Fibroblast of the conjunctiva (primary cell): ENCODE measurements around the gene BLNK.
"Not testable (repeated sequence)": the region's sequence is repeated elsewhere in the genome, so short reads cannot be mapped to it uniquely, and the experiment has no call there.

Source experiments
- DNase-seq: peaks from one replicate; pipeline ENCODE4 v3.0.0-alpha.2; 2010; ENCODE audit warnings: low read depth

The BLNK gene

GRCh38 chr10:96271016-96271815, at the start of gene BLNK:
TSS of gene BLNK (minus strand) at chr10:96271569. CDS start at chr10:96271398, 171 bp downstream.
- no peak for DNase-seq

GRCh38 chr10:96319754-96320474, 48.5 kb upstream of the BLNK start:
- no peak for DNase-seq

DNA sequence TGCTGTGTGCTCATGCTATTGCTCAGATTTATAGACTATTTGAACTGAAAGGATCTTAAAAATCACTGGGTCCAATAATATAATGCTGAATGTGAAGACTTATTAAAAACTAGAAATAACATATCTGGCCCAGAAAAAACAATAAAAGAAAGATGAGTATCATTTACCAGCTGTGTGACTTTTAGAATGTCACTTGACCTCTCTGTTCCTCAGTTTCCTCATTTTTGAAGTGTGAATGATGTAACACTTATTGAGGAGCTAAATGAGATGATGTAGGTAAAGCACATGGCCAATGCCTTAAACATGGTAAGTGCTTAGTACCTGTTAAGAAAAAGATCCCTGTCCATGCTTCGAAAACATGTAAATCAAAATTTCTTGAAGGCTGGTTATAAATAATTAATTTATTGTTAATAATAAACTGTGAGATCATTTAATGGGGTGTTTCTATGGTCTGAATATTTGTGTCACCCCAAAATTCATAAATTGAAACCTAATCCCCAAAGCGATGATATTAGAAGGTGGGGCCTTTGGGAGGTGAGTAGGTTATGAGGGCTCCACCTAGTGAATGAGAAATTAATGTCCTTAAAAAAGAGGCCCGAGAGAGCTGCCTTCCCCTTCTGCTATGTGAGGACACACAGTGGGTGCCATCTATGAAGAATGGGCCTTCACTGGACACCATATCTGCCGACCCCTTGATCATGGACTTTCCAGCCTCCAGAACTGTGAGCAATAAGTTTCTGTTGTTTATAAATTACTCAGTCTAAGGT, 45.9 kb upstream of the BLNK start:
- DNase-seq: no peak

DNA sequence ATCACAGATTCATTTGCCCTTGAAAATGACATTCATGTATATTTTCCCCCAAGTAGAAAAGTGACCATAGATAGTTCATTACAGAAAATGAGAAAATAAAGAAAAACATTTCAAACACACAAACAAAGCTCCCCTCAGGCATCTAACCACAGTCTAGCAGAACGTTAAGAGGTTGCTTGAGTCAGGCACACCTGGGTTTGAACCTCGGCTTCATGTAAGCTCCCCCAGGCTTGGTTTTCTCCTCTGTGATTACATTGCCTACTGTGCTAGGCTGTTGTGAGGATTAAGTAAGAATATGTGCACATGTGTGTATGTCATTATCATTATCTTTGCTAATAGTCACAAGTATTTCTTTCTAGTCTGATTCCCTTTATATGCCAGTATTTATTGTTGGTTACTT, 42.0 kb upstream of the BLNK start:
- DNase-seq: no peak

DNA sequence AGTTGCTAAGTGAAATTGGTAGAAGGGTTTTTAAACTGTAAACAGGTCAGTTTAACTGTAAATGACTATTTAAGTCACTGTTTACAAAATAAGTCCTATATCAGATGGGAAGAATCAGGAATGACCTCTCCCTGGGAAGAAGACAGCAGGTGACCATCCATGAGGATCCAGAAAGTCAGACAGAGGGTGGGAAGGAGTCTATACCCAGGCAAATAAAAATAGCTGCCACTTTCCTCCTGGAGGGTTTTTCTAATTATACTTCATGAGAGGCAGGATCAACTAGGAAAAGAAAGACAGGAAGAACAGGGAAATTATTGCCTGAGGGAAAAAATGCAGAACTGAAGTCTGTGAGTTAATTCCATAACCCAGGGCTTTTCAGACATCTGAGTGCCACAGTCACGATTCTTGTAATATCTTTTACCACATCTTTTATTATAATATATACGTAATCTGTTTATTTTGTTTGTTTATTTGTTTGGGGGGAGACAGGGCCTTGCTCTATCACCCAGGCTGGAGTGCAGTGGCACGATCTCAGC, 39.9 kb upstream of the BLNK start:
- DNase-seq: no peak

- no peak for DNase-seq
Measured at GRCh38 chr10:96310321-96310669, 38.9 kb upstream of the BLNK start.

GRCh38 chr10:96309628-96310320, 38.4 kb upstream of the BLNK start:
- DNase-seq: no peak

GRCh38 chr10:96308854-96309253, 37.5 kb upstream of the BLNK start:
- not testable (repeated sequence) for DNase-seq

- DNase-seq: no peak
Measured at GRCh38 chr10:96306516-96306915, 35.1 kb upstream of the BLNK start.

GRCh38 chr10:96305019-96305418, 33.6 kb upstream of the BLNK start:
- DNase-seq: no peak

GRCh38 chr10:96304230-96304629, 32.9 kb upstream of the BLNK start, which contains the start of gene DNTT:
TSS of gene DNTT (plus strand) at chr10:96304434. CDS start at chr10:96304498, 64 bp downstream.
- no peak for DNase-seq

- no peak for DNase-seq
Measured at GRCh38 chr10:96301616-96302015, 30.2 kb upstream of the BLNK start.

DNA sequence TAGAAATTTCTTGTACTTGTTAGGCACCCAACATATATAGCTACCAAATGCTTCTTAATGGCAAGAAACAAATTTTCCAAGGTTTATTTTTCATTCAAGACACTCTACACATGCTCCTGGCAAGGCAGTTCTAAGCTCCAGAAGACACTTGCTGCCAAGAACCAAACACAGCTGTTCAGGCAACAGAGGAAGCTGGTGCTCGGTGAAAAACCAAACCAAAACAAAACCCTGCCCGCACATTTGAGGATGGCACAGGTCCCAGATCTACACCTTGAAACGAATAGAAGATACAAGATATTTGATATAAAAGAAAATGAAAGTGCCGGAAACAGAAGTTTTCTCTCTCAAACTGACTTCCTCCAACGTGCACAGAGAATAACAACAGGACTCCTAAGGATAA, 28.0 kb upstream of the BLNK start:
- no peak for DNase-seq

GRCh38 chr10:96298362-96298761, 27.0 kb upstream of the BLNK start:
- DNase-seq: no peak

DNA sequence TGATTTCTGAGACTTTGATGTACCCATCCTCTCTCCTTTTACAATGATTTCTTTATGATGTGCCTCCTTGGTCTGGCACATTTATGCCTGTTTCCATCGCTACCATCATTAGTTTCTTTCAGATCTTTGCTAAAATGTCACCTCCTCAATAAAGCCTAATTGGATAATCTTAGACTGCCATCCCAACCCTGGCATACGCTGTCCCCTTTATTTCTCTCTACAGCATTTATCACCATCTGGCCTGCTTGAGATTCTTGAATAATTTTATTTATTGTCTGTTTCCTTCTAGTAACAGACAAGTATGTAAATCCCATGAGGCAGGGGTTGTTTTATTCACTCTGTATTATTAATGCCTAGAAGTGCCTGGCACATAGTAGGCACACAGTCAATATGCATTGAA, 26.1 kb upstream of the BLNK start:
- no peak for DNase-seq

- no peak for DNase-seq
Measured at GRCh38 chr10:96295475-96295874, 24.1 kb upstream of the BLNK start.

DNA sequence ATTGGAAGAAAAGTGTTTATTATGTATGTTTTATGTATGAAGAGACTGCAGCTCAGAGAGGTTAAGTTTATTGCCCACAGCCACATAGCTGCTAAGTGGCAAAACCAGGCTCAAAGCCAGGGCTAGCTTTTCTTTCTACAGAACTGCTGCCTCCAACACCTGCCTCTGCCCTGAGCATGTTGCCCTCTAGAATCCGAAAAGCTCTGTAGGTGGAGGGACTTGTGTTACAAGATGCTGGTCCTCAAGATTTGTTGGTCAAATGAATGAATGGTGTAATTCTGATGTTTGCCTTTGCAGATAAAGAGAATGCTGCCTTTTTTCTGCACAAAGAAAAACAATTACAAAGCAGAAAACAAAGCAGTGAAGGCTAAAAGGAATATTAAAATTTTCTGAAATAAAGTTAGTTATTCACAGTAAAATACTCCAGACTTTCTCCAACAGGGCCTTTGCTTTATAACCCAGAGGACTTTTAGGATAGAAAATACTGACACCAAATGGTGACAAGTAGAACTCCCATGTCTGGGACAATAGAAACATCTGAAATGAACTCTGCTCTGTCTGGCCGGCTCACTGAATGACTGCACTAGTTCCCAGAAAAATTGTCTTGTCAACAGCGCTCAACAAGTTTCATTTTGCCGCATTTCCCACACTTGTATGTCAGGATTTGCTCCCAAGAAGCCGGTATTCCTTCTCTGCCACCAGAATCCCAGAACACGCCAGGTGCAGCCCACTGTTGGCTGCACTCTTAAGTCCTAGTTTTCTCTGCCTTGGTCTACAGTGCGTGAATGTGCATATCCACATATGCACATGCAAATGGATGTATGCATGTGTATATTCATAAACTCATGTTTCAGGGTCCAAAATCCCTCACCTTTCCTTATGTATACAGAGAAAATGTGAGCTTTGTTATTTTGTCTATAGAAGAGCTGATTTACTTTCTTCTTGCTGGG, 21.9 kb upstream of the BLNK start:
- DNase-seq: peak; percentile 22

DNA sequence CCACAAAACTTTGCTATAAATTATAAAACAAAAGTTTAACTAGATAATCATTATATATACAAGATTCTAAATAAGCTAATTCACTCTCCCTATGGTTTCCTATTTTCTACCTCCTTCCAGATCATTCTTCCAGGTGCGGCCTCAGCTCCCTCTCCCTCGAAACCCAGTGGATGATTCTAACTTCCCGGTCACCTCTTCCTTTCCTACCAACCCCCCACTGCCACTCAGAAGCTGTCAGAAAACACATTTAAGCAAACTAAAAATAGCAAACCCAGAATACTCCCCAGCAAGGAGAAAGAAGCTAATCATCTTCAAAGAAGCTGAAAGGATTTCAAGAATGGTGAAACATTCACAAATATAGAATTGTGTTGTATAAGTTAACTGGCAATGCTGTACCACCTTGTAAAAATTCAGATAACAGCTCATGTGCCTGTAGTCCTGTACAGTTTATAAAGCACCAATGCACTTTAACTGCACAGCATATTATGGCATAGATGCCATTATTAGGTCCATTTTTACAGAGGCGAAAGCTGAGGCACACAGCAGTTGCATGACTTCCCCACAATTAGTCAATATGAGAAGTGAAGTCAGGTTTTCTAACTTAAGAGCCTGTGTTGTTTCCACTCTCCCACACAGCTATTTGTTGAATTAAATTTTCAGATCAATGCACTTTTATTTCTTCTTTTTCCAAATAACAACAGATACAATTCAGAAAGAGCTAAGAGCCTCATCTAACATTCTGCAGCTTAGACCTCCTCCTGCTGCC, 19.2 kb upstream of the BLNK start:
- DNase-seq: no peak

DNA sequence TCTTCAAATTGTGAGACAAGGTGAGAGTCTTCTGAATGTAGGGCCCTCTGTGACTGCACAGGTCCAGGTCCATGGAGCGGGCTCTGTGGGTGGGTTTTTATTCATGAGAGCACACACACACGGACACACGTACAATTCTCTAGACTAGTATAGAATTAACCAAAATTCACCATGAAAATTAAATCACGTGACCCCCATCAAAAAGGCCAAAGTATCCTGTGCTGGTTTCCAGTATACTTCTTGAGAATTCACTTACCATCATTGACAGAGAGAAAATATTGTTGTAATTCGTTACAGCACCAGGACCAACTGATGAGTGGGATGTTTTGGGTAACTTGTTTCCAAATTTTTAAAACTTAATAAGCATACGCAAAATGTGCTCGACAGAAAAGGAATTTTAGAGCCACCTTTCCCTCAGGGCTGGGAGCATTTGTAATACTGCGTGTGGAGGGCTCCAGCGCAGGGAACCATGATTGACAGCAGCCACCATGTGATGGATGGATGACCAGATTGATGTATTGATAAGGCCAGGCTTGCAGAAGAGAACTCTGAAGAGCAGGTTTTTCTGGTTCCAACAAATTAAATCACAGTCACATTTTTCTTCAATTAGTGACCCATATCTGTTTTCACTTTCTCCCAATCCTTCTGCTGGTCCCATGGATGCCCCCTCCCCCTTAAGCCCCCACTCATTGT, 18.0 kb upstream of the BLNK start:
- DNase-seq: no peak
